Measurements from ENCODE around the gene KRT25.

DNA sequence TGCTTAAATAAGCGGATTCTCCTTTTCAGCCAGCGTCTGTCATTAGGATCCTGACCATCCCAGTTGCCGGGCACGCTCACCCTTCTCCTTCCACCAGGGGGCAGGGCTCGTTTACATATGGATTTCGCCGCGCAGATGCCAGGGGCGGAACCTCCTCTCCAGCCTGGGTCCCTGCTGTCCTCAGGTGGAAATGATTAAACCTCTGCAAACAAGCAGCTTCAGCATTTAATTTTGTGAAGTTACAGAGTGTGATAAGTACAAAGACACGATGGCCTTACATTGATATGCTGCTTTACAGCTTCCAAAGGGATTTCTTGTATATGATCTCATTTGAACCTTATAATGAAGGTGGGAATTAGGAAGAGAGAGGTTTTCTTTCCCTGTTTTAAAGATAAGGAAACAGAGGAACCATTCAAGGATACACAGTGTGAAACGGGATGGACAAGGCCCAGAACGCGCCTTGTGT, 48.5 kb upstream of the KRT25 start:
- peak; percentile 92 for TF ChIP-seq RAD21 (IDR thresholded peaks at IDR 0.05; ENCODE audit: low read depth)
- TF ChIP-seq YY1 (IDR thresholded peaks at IDR 0.05; ENCODE audit: low read depth) = no peak
- TF ChIP-seq FOXM1 (IDR thresholded peaks at IDR 0.05; ENCODE audit: borderline replicate concordance, low read depth) = no peak
- TF ChIP-seq, protein P1, sequence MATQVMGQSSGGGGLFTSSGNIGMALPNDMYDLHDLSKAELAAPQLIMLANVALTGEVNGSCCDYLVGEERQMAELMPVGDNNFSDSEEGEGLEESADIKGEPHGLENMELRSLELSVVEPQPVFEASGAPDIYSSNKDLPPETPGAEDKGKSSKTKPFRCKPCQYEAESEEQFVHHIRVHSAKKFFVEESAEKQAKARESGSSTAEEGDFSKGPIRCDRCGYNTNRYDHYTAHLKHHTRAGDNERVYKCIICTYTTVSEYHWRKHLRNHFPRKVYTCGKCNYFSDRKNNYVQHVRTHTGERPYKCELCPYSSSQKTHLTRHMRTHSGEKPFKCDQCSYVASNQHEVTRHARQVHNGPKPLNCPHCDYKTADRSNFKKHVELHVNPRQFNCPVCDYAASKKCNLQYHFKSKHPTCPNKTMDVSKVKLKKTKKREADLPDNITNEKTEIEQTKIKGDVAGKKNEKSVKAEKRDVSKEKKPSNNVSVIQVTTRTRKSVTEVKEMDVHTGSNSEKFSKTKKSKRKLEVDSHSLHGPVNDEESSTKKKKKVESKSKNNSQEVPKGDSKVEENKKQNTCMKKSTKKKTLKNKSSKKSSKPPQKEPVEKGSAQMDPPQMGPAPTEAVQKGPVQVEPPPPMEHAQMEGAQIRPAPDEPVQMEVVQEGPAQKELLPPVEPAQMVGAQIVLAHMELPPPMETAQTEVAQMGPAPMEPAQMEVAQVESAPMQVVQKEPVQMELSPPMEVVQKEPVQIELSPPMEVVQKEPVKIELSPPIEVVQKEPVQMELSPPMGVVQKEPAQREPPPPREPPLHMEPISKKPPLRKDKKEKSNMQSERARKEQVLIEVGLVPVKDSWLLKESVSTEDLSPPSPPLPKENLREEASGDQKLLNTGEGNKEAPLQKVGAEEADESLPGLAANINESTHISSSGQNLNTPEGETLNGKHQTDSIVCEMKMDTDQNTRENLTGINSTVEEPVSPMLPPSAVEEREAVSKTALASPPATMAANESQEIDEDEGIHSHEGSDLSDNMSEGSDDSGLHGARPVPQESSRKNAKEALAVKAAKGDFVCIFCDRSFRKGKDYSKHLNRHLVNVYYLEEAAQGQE (IDR thresholded peaks at IDR 0.05; ENCODE audit: low read depth) = no peak
- TF ChIP-seq MAX (IDR thresholded peaks at IDR 0.05) = no peak
